ENCODE data around the gene DTD2.

The DTD2 gene

DNA sequence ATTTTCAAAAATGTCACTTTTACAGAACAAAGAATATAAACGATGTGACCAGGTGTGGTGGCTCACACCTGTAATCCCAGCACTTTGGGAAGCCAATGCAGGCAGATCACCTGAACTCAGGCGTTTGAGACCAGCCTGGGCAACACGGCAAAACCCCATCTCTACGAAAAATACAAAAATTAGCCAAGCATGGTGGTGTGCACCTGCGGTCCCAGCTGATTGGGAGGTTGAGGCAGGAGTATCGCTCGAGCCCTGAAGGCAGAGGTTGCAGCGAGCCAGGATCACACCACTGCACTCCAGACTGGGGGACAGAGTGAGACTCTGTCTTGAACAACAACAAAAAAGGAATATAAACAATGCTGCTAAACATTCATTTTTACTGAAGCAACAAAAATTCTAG lies 52.2 kb downstream of the DTD2 start:
- DNase-seq, result no peak

DNA sequence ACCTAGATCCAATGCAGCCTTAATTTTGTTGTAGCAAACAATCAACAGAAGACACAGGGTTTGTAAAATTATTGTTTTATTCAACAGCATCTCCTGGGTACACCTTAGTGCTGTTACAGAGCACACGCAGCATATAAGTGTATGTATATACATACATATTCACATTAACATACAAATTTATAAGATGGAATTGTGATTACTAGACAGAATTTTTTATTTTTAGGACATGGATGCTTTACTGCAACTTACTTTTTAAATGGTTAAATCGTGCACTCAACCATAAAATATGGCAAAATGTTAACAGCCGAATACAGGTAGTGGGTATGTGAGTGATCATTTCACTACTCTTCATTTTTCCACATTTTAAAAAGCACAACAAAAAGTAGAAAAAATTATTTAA lies 53.6 kb downstream of the DTD2 start:
- no peak for DNase-seq

DNA sequence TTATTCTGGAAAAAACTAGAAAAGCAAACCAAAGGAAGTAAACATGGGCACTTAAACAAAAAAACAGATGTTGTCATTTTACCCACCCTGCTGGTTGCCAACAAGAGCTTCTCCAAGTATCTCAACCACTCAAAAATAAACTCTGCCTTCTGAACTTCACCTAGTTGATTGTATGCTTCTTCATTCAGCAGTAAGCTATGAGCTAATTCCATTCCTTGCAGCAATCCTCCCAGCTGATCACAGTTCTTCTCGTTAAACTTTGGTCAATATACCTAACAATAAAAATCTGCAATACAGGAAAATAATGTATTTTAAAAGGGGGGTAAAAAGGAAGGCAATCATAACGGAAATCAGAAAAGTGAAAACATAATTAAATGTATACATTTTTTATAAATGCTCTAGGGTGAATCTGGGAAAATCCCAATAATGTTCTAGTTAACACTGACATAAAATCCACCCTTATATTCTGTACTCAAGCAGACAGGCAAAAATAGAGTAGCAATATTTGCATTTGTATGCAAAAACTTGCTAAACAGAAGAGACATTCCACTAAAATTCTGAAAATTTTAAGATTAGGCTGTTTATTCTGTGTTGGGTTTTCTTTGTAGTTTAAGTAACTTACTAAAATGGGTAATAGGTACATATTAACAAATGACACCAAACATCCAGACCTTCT lies 54.4 kb downstream of the DTD2 start:
- no peak for DNase-seq

DNA sequence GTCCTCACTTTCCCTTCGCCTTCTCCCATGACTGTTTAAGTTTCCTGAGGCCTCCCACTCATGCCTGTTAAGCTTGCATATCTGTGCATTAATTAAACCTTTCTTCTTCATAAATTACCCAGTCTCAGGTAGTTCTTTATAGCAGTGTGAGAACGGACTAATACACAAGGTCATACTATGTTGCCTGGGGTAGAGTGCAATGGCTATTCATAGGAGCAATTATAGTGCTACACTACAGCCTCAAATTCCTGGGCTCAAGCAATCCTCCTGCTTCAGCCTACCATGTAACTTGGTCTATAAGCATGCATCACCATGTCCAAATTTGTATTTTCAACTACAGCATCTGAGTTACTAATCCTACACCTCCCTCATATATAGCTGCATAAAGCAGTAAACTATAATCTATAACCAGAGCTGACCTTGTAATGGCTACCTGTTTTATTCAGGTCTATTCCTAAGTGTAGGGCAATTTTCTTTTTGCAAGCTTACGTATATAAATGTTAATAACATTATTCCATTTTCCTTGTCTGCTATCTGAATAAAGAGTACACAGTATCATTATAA lies 55.9 kb downstream of the DTD2 start:
- DNase-seq, result no peak

GRCh38 chr14:31400031-31400638 lies 57.2 kb downstream of the DTD2 start:
- DNase-seq, result no peak

Data from inflammatory macrophage treated with lipopolysaccharide for 1 hour (primary cell).